IgD-negative memory B cell (primary cell): ENCODE data around the gene GPR176. TPM values are rescaled to one million over a fixed set of nuclear protein-coding genes. Genes with fewer than 3 reads are reported as not detected.

Source experiments
- H3K27ac Mint-ChIP-seq, 3 donors: one replicate each; pipeline ENCODE4 v1.8.0; 2020 to 2022; ENCODE audit warnings: mild to moderate bottlenecking in 3 of 3, mixed read lengths in 3 of 3, moderate library complexity in 1 of 3
- H3K27me3 Mint-ChIP-seq: one replicate; pipeline ENCODE4 v1.8.0; 2021; ENCODE audit warnings: mixed read lengths
- H3K36me3 Mint-ChIP-seq: one replicate; pipeline ENCODE4 v1.8.0; 2020; ENCODE audit warnings: mild to moderate bottlenecking, mixed read lengths
- H3K4me1 Mint-ChIP-seq, 3 donors: one replicate each; pipeline ENCODE4 v1.8.0; 2020 to 2022; ENCODE audit warnings: mixed read lengths in 3 of 3, mild to moderate bottlenecking in 1 of 3
- H3K4me3 Mint-ChIP-seq, 4 donors: one replicate each; pipeline ENCODE4 v1.8.0; 2020 to 2022; ENCODE audit warnings: mild to moderate bottlenecking in 4 of 4, mixed read lengths in 4 of 4, moderate library complexity in 3 of 4
- H3K9me3 Mint-ChIP-seq, 3 donors: one replicate each; pipeline ENCODE4 v1.8.0; 2020 to 2021; ENCODE audit warnings: mixed read lengths in 3 of 3, mild to moderate bottlenecking in 1 of 3
- polyA plus RNA-seq: library from polyadenylated mRNA; unstranded; fragments of 300-500 nt; fragmentation: Illumina TruSeq; gene quantifications from one replicate; pipeline ENCODE4 v1.2.3, GENCODE V29; 2021

Gene GPR176
- polyA plus RNA-seq, 1 donor from 2014 or later: 0.46 TPM

GRCh38 chr15:39801641-39802309, 118.3 kb downstream of the GPR176 start:
- no peaks in the 10 kb centered on the region for H3K9me3 Mint-ChIP-seq

GRCh38 chr15:39799552-39800011, 120.5 kb downstream of the GPR176 start:
- Mint-ChIP-seq H3K4me3 (no peak overlapping the region), H3K36me3 (no peaks in the 10 kb centered on the region), H3K27ac (no peak overlapping the region), H3K4me1 (peaks cover 0 to 2% (median 1%) of the 10 kb centered on the region in 3 donors), H3K27me3 (peaks cover 28% of the 10 kb centered on the region), H3K9me3 (no peaks in the 10 kb centered on the region)

More at GRCh38 chr15:39801641-39802309, 118.3 kb downstream of the GPR176 start:
- Mint-ChIP-seq H3K36me3 (no peaks in the 10 kb centered on the region), H3K27ac (peak overlapping the region in 1 of 3 donors; percentile 3), H3K4me1 (peaks cover 0 to 2% (median 1%) of the 10 kb centered on the region in 3 donors), H3K4me3 (no peak overlapping the region), H3K27me3 (peaks cover 21% of the 10 kb centered on the region)

- H3K4me3 Mint-ChIP-seq: no peak overlapping the region
- H3K9me3 Mint-ChIP-seq: no peaks in the 10 kb centered on the region
- peaks cover 27% of the 10 kb centered on the region for H3K27me3 Mint-ChIP-seq
- peaks cover 0 to 2% (median 1%) of the 10 kb centered on the region in 3 donors for H3K4me1 Mint-ChIP-seq
- no peaks in the 10 kb centered on the region for H3K36me3 Mint-ChIP-seq
- no peak overlapping the region for H3K27ac Mint-ChIP-seq
These were observed 121.7 kb downstream of the GPR176 start for GRCh38 chr15:39798382-39798781.

- Mint-ChIP-seq H3K27me3 (peaks cover 27% of the 10 kb centered on the region), H3K9me3 (no peaks in the 10 kb centered on the region), H3K4me1 (peaks cover 0 to 2% (median 1%) of the 10 kb centered on the region in 3 donors), H3K4me3 (no peak overlapping the region), H3K27ac (no peak overlapping the region), H3K36me3 (no peaks in the 10 kb centered on the region)
These were observed 122.7 kb downstream of the GPR176 start for GRCh38 chr15:39797407-39797806.

- Mint-ChIP-seq H3K9me3 (no peaks in the 10 kb centered on the region), H3K27ac (no peak overlapping the region), H3K27me3 (peaks cover 23% of the 10 kb centered on the region), H3K36me3 (no peaks in the 10 kb centered on the region), H3K4me3 (no peak overlapping the region), H3K4me1 (peaks cover 0 to under 1% (median 0%) of the 10 kb centered on the region in 3 donors)
These were observed 123.5 kb downstream of the GPR176 start for GRCh38 chr15:39796601-39797000.

GRCh38 chr15:39795486-39795885, 124.6 kb downstream of the GPR176 start:
- Mint-ChIP-seq H3K4me1 (no peaks in the 10 kb centered on the region), H3K36me3 (no peaks in the 10 kb centered on the region), H3K27me3 (peaks cover 23% of the 10 kb centered on the region), H3K27ac (no peak overlapping the region), H3K4me3 (peak overlapping the region in 1 of 4 donors; percentile 32), H3K9me3 (no peaks in the 10 kb centered on the region)

- H3K9me3 Mint-ChIP-seq: no peaks in the 10 kb centered on the region
- H3K36me3 Mint-ChIP-seq: no peaks in the 10 kb centered on the region
- H3K27ac Mint-ChIP-seq: no peak overlapping the region
- no peak overlapping the region for H3K4me3 Mint-ChIP-seq
- peaks cover 23% of the 10 kb centered on the region for H3K27me3 Mint-ChIP-seq
- H3K4me1 Mint-ChIP-seq: no peaks in the 10 kb centered on the region
These were observed 125.1 kb downstream of the GPR176 start for GRCh38 chr15:39794954-39795353.

- H3K9me3 Mint-ChIP-seq: no peaks in the 10 kb centered on the region
- no peaks in the 10 kb centered on the region for H3K36me3 Mint-ChIP-seq
- H3K27ac Mint-ChIP-seq: no peak overlapping the region
- H3K4me3 Mint-ChIP-seq: no peak overlapping the region
- peaks cover 14% of the 10 kb centered on the region for H3K27me3 Mint-ChIP-seq
- no peaks in the 10 kb centered on the region for H3K4me1 Mint-ChIP-seq
These were observed 126.1 kb downstream of the GPR176 start for GRCh38 chr15:39793923-39794322.

- no peak overlapping the region for H3K27ac Mint-ChIP-seq
- no peaks in the 10 kb centered on the region for H3K9me3 Mint-ChIP-seq
- H3K4me3 Mint-ChIP-seq: no peak overlapping the region
- H3K36me3 Mint-ChIP-seq: no peaks in the 10 kb centered on the region
- H3K27me3 Mint-ChIP-seq: peaks cover 9% of the 10 kb centered on the region
- H3K4me1 Mint-ChIP-seq: no peaks in the 10 kb centered on the region
These were observed 127.2 kb downstream of the GPR176 start for GRCh38 chr15:39792844-39793335.

GRCh38 chr15:39792025-39792843, 127.8 kb downstream of the GPR176 start:
- Mint-ChIP-seq H3K27me3 (peaks cover 7% of the 10 kb centered on the region), H3K36me3 (no peaks in the 10 kb centered on the region), H3K9me3 (no peaks in the 10 kb centered on the region), H3K4me3 (no peak overlapping the region), H3K27ac (no peak overlapping the region), H3K4me1 (no peaks in the 10 kb centered on the region)

GRCh38 chr15:39789736-39790135, 130.3 kb downstream of the GPR176 start:
- Mint-ChIP-seq H3K4me3 (no peak overlapping the region), H3K4me1 (peaks cover 7 to 8% (median 7%) of the 10 kb centered on the region in 3 donors), H3K27ac (no peak overlapping the region), H3K36me3 (no peaks in the 10 kb centered on the region), H3K9me3 (no peaks in the 10 kb centered on the region), H3K27me3 (no peaks in the 10 kb centered on the region)

- H3K36me3 Mint-ChIP-seq: no peaks in the 10 kb centered on the region
- H3K4me3 Mint-ChIP-seq: no peak overlapping the region
- H3K4me1 Mint-ChIP-seq: peaks cover 8 to 9% (median 9%) of the 10 kb centered on the region in 3 donors
- no peaks in the 10 kb centered on the region for H3K9me3 Mint-ChIP-seq
- H3K27ac Mint-ChIP-seq: no peak overlapping the region
- H3K27me3 Mint-ChIP-seq: no peaks in the 10 kb centered on the region
These were observed 131.1 kb downstream of the GPR176 start for GRCh38 chr15:39788800-39789565.

GRCh38 chr15:39788108-39788507, 132.0 kb downstream of the GPR176 start:
- Mint-ChIP-seq H3K27ac (no peak overlapping the region), H3K4me3 (no peak overlapping the region), H3K9me3 (no peaks in the 10 kb centered on the region), H3K36me3 (no peaks in the 10 kb centered on the region), H3K27me3 (no peaks in the 10 kb centered on the region), H3K4me1 (peaks cover 12 to 18% (median 17%) of the 10 kb centered on the region in 3 donors)

GRCh38 chr15:39787479-39787878, 132.6 kb downstream of the GPR176 start:
- H3K9me3 Mint-ChIP-seq: no peaks in the 10 kb centered on the region
- H3K4me3 Mint-ChIP-seq: no peak overlapping the region
- no peaks in the 10 kb centered on the region for H3K27me3 Mint-ChIP-seq
- no peak overlapping the region for H3K27ac Mint-ChIP-seq
- H3K36me3 Mint-ChIP-seq: no peaks in the 10 kb centered on the region
- H3K4me1 Mint-ChIP-seq: peaks cover 14 to 21% (median 17%) of the 10 kb centered on the region in 3 donors
